Erythroblast (primary cell): ENCODE results near the gene MINPP1.
"Not testable (repeated sequence)": the region's sequence is repeated elsewhere in the genome, so short reads cannot be mapped to it uniquely, and the experiment has no call there.

Experiments
- GATA1 ChIP-seq: IDR thresholded peaks from 2 replicates; pipeline ENCODE4 v1.6.1; 2011; ENCODE audit warnings: low read depth, mild to moderate bottlenecking, control low read depth, low read length, moderate library complexity
- POLR2A ChIP-seq: IDR thresholded peaks from 2 replicates; pipeline ENCODE4 v1.6.1; 2011; ENCODE audit warnings: mild to moderate bottlenecking, low read length

DNA sequence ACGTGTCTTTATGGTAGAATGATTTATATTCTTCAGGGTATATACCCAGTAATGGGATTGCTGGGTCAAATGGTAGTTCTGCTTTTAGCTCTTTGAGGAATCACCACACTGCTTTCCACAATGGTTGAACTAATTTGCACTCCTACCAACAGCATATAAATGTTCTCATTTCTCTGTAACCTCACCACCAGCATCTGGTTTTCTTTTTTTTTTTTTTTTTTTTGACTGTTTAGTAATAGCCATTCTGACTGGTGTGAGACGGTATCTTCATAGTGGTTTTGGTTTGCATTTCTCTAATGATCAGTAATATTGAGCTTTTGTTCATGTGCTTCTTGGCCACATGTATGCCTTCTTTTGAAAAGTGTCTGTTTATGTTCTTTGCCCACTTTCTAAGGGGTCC is 42.9 kb upstream of the MINPP1 start:
- TF ChIP-seq POLR2A, GATA1: not testable (repeated sequence)
